HG02798 (cell line): ENCODE results near the gene ALDH2.
A peak's percentile ranks its signal among the peaks of the same experiment; 100 is the strongest.
"Not testable (repeated sequence)": the region's sequence is repeated elsewhere in the genome, so short reads cannot be mapped to it uniquely, and the experiment has no call there.

Source experiments
- ATAC-seq: cut with Tn5 transposase; IDR thresholded peaks from one replicate; pipeline ENCODE4 v1.9.1; 2021; ENCODE audit warnings: mild to moderate bottlenecking; ENCODE audit not compliant: unreplicated experiment, poor library complexity

ALDH2 gene

DNA sequence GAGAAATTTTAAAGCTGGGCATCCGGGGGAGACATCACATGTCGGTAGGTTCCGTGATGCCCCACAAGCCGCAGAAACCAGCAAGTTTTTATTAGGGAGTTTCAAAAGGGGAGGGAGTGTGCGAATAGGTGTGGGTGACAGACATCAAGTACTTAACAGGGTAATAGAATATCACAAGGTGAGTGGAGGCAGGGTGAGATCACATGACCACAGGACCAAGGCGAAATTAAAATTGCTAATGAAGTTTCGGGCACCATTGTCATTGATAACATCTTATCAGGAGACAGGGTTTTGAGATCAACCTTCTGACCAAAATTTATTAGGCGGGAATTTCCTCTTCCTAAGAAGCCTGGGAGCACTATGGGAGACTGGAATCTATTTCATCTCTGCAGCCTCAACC is 54.1 kb downstream of the ALDH2 start:
- ATAC-seq: not testable (repeated sequence)

DNA sequence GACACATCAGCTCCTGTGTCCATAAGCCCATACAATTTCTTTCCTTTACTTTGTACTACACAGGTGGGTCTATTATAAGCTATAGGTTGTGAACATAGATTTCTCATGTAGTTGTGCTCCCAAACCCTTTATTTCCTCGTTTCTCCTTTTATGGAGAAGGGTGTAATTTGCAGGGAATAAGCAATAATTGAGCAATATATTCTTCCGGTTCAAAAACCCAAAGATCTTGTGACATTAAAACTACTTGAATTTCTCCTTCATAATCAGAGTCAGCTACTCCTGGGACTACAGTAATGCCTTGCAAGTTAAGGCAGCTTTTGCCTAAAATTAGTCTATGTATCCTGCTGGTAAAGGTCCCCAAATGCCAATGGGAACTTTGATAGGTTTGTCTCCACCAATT is 56.2 kb downstream of the ALDH2 start:
- no peak for ATAC-seq

- no peak for ATAC-seq
Measured at GRCh38 chr12:111823891-111824290, 57.2 kb downstream of the ALDH2 start.

DNA sequence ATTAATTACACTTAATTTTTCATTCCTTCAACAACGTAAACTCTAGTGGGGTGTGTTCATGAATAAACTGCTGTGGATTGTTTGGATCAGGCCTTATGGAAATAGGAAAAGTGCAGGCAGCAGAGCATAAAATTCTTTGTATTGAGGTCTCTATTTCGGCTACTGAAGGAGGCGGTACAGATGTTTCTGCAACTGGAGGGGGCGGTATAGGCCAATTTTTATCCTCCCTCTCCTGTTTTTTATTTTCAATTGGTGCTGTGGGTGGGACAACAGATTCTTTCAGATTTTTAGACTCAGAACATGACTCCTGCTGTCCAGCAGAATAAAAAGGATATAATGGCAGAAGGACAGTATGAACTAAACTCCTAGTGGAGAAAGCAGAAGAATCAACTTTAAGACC is 57.6 kb downstream of the ALDH2 start:
- not testable (repeated sequence) for ATAC-seq

- ATAC-seq: no peak
Measured at GRCh38 chr12:111825509-111825908, 58.8 kb downstream of the ALDH2 start.

GRCh38 chr12:111826316-111826715 is 59.6 kb downstream of the ALDH2 start:
- no peak for ATAC-seq

DNA sequence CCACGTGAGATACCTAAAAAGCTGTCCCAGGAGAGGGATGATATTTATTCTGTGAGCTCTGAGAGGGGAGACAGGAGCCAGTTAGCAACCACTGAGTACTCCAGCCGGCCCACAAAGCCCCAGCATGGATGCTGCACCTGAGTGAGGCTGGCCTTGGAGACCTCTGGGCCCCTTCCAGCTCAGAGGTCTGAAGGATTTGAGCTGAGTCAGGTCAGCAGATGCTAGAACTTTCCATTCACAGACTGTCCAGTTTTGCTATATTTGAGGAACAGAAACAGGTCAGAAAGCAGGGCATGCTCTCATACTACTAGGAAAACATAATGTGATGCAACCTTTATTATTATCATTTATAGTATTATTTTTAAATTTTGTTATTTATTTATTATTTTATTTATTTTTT is 60.3 kb downstream of the ALDH2 start:
- no peak for ATAC-seq

- no peak for ATAC-seq
Measured at GRCh38 chr12:111827907-111828306, 61.2 kb downstream of the ALDH2 start.

DNA sequence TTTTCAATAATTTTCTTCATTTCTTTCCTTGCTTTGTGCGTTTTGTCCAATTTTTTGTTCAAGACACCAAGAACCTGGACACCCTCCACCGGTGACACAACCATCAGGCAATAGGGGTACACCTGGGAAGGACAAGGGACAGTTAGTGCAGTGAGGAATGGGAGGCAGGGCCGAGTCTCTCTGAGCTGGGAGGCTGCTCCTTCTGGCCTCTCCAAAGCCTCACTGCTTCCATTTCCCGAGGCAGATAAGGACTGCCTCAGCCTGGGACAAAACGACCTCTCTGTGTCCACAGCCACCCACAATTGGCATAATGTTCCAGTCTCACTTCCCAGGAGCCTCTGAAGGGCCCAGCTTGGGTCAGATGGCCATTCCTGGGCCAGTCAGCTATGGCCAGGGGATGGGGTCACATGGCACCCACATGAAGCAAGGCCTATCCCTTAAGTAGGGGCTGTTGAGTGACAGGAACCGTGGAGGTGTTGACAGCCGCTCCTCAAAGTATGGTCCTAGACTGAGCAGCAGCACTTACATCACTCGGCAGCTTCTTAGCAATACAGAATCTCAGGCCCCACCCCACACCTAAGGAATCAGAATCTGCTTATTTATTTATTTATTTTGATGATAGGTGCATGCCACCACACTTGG is 61.7 kb downstream of the ALDH2 start:
- ATAC-seq: no peak

GRCh38 chr12:111829635-111830034 is 62.9 kb downstream of the ALDH2 start:
- not testable (repeated sequence) for ATAC-seq

GRCh38 chr12:111834740-111835386 is 68.1 kb downstream of the ALDH2 start:
- not testable (repeated sequence) for ATAC-seq

DNA sequence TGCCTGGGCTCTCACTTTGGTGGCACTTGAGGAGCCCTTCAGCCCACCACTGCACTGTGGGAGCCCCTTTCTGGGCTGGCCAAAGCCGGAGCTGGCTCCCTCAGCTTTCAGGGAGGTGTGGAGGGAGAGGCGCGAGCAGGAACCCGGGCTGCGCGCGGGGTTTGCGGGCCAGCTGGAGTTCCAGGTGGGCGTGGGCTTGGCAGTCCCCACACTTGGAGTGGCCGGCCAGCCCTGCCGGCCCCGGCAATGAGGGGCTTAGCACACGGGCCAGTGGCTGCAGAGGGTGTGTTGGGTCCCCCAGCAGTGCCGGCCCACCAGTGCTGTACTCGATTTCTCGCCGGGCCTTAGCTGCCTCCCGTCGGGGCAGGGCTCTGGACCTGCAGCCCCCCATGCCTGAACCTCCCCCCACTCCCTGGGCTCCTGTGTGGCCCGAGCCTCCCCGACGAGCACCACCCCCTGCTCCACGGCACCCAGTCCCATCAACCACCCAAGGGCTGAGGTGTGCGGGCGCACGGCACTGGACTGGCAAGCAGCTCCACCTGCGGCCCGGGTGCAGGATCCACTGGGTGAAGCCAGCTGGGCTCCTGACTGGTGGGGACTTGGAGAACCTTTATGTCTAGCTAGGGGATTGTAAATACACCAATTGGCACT is 68.9 kb downstream of the ALDH2 start:
- not testable (repeated sequence) for ATAC-seq

DNA sequence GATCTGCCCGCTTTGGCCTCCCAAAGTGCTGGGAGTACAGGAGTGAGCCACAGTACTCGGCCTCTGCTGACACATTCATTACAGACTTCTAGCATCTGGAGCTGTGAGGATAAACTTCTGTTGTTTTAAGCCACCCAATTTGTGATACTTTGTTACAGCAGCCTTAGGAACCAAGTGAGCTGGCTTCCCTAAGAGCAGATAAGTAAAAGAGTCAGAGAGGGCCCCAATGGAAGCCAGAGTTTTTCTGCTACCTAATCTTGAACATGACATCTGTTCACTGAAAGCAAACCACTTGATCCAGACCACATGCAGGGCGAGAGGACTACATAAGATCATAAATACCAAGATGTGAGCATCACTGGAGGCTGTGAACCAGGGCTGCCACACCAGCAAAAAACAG is 71.6 kb downstream of the ALDH2 start:
- ATAC-seq: no peak

DNA sequence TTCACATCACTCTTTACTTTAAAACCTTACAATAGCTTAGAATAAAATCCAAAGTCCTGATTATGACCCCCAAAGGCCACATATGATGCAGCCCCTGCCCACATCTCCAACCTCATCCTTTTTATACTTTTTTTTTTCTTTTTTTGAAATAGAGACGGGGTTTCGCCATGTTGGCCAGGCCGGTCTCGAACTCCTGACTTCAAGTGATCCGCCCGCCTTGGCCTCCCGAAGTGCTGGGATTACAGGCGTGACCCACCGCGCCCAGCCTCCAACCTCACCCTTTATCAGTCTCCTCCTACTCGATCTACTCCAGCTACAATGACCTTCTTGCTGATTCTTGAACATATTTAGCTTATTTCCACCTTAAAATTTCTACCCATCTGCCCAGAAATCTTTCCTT is 74.1 kb downstream of the ALDH2 start:
- no peak for ATAC-seq

DNA sequence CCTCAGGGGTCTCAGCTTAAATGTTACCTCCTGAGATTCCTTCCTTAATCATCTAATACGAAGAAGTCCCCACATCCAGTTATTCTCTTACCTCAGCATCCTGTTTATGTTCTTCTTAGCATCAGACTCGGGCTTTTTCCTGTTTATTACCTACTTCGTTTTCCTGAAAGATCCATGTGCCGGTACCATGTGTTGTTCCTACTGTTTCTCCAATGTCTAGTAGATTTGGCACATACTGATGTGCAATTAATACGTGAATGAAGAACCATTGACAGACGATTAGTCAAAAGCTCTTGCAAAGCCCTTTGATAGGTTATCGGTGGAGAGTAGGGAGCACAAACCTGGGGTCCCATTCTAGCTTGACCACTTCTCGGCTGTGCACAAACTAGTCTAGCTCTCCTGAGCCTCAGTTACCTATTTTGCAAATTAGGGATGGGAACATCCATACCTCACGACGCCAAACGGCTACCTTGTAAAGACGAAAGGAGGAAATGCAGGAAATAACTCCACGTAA is 74.6 kb downstream of the ALDH2 start:
- no peak for ATAC-seq

- peak; percentile 83 for ATAC-seq
Measured at GRCh38 chr12:111841750-111842555, 75.2 kb downstream of the ALDH2 start, which contains the start of gene MAPKAPK5. TSS of gene MAPKAPK5 (plus strand) at chr12:111842228. CDS start at chr12:111842734, 506 bp downstream.

- ATAC-seq: peak; percentile 21
Measured at GRCh38 chr12:111842556-111843396, 76.0 kb downstream of the ALDH2 start.

GRCh38 chr12:111846016-111846415 is 79.3 kb downstream of the ALDH2 start:
- no peak for ATAC-seq

DNA sequence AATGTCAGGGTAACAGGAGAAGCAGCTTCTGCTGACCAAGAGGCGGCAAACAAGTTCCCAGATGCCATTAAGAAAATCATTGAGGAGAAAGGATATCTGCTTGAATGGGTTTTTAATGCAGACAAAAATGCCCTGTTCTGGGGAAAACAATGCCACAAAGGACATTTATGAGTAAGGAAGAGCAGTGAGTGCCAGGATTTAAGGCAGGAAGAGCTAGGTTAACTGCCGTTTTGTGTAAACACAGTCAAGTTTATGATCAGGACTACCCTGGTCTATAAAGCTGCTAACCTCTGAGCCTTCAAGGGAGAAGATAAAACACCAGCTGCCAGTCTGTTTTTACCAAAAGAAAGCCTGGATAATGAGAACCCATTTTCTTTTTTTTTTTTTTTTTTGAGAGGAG is 83.8 kb downstream of the ALDH2 start:
- ATAC-seq: no peak

DNA sequence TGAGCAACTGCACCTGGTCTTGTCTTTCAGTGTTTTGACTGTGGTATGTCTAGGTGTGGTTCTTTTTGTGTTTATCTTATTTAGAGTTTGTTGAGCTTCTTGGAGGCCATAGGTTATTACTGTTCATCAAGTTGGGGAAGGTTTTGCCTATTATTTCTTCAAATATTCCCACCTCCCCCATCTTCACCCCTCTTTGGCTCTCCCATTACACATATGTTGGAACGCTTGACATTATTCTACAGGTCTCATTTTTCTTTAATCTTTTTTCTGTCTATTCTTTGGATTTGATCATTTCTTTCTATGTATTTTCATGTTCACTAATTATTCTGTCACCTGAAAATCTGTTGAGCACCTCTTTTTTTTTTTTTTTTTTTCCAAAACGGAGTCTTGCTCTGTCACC is 91.5 kb downstream of the ALDH2 start:
- no peak for ATAC-seq
